H9 (cell line): ENCODE results near the gene RAP1GAP2. TPM values are rescaled to one million over a fixed set of nuclear protein-coding genes. Genes with fewer than 3 reads are reported as not detected.

Experiments
- DNase-seq: peaks from one replicate; pipeline ENCODE4 v3.0.0-alpha.2; 2017
- H2AFZ ChIP-seq: one replicate; pipeline ENCODE4 v1.6.1; 2013; ENCODE audit warnings: mild to moderate bottlenecking, low read length, control low read depth, moderate library complexity
- H2AK5ac ChIP-seq: 2 replicates; pipeline ENCODE4 v1.6.1; 2013; ENCODE audit warnings: low read length, control low read depth, mixed read lengths; ENCODE audit not compliant: insufficient read length
- H2BK120ac ChIP-seq: one replicate; pipeline ENCODE4 v1.6.1; 2013; ENCODE audit warnings: low read depth, mild to moderate bottlenecking, low read length, control low read depth, inconsistent platforms; ENCODE audit not compliant: poor library complexity, severe bottlenecking
- H2BK12ac ChIP-seq: 2 replicates; pipeline ENCODE4 v1.6.1; 2013; ENCODE audit warnings: low read length, control low read depth, mixed read lengths, low read depth; ENCODE audit not compliant: insufficient read length
- H2BK15ac ChIP-seq: 2 replicates; pipeline ENCODE4 v1.6.1; 2013; ENCODE audit warnings: low read depth, low read length, control low read depth
- H2BK20ac ChIP-seq: one replicate; pipeline ENCODE4 v1.6.1; 2013; ENCODE audit warnings: low read depth, mild to moderate bottlenecking, low read length, control low read depth, inconsistent platforms; ENCODE audit not compliant: poor library complexity, severe bottlenecking
- H2BK5ac ChIP-seq: 2 replicates; pipeline ENCODE4 v1.6.1; 2013; ENCODE audit warnings: low read length, control low read depth, mixed read lengths; ENCODE audit not compliant: insufficient read length
- H3K14ac ChIP-seq: 2 replicates; pipeline ENCODE4 v1.6.1; 2013; ENCODE audit warnings: low read length, control low read depth; ENCODE audit not compliant: insufficient read depth
- H3K18ac ChIP-seq: 2 replicates; pipeline ENCODE4 v1.6.1; 2013; ENCODE audit warnings: low read depth, mild to moderate bottlenecking, mixed read lengths, low read length, control low read depth; ENCODE audit not compliant: insufficient read length
- H3K23ac ChIP-seq: 2 replicates; pipeline ENCODE4 v1.6.1; 2013; ENCODE audit warnings: low read length, control low read depth, mixed read lengths, low read depth; ENCODE audit not compliant: insufficient read length
- H3K23me2 ChIP-seq: 2 replicates; pipeline ENCODE4 v1.6.1; 2013; ENCODE audit warnings: low read depth, mild to moderate bottlenecking, mixed read lengths, low read length, control low read depth; ENCODE audit not compliant: insufficient read length, poor library complexity, severe bottlenecking
- H3K27ac ChIP-seq: 2 replicates; pipeline ENCODE4 v1.5.1; 2013; ENCODE audit warnings: low read length, control low read depth, mixed read lengths, low read depth; ENCODE audit not compliant: insufficient read length
- H3K27me3 ChIP-seq: 2 replicates; pipeline ENCODE4 v1.6.1; 2013; ENCODE audit warnings: low read length, control low read depth, inconsistent platforms; ENCODE audit not compliant: insufficient read depth
- H3K4ac ChIP-seq: 2 replicates; pipeline ENCODE4 v1.6.1; 2013; ENCODE audit warnings: low read depth, mild to moderate bottlenecking, control low read depth, inconsistent platforms, low read length, moderate library complexity
- H3K4me1 ChIP-seq: 2 replicates; pipeline ENCODE4 v1.6.1; 2013; ENCODE audit warnings: low read length, control low read depth, inconsistent platforms; ENCODE audit not compliant: insufficient read depth
- H3K4me2 ChIP-seq: 2 replicates; pipeline ENCODE4 v1.6.1; 2013; ENCODE audit warnings: low read length, control low read depth, mixed read lengths; ENCODE audit not compliant: insufficient read length, insufficient read depth
- H3K56ac ChIP-seq: 2 replicates; pipeline ENCODE4 v1.6.1; 2013; ENCODE audit warnings: low read depth, mild to moderate bottlenecking, mixed read lengths, low read length, control low read depth; ENCODE audit not compliant: insufficient read length
- H3K79me1 ChIP-seq: 2 replicates; pipeline ENCODE4 v1.6.1; 2013; ENCODE audit warnings: low read depth, mild to moderate bottlenecking, moderate library complexity, low read length, control low read depth, inconsistent platforms; ENCODE audit not compliant: insufficient read depth, poor library complexity, severe bottlenecking
- H3K79me2 ChIP-seq: 2 replicates; pipeline ENCODE4 v1.6.1; 2013; ENCODE audit warnings: low read length, control low read depth, inconsistent platforms; ENCODE audit not compliant: insufficient read depth
- H3K9ac ChIP-seq: 2 replicates; pipeline ENCODE4 v1.6.1; 2013; ENCODE audit warnings: low read length, control low read depth, mixed read lengths; ENCODE audit not compliant: insufficient read length; ENCODE audit errors: extremely low read depth
- H3K9me3 ChIP-seq: one replicate; pipeline ENCODE4 v1.6.1; 2013; ENCODE audit warnings: low read depth, low read length, inconsistent platforms; ENCODE audit not compliant: control insufficient read depth
- H3T11ph ChIP-seq: one replicate; pipeline ENCODE4 v1.6.1; 2013; ENCODE audit warnings: mild to moderate bottlenecking, low read length, control low read depth, inconsistent platforms
- H4K20me1 ChIP-seq: one replicate; pipeline ENCODE4 v1.6.1; 2013; ENCODE audit not compliant: control insufficient read depth, insufficient read length, insufficient read depth
- H4K5ac ChIP-seq: 2 replicates; pipeline ENCODE4 v1.6.1; 2013; ENCODE audit warnings: low read depth, mild to moderate bottlenecking, mixed read lengths, low read length, control low read depth; ENCODE audit not compliant: insufficient read length
- H4K8ac ChIP-seq: replicated peaks from 2 replicates; pipeline ENCODE4 v1.6.1; 2013; ENCODE audit warnings: low read length, control low read depth, mixed read lengths, low read depth; ENCODE audit not compliant: insufficient read length
- H4K91ac ChIP-seq: 2 replicates; pipeline ENCODE4 v1.6.1; 2013; ENCODE audit warnings: low read depth, mild to moderate bottlenecking, moderate library complexity, mixed read lengths, low read length, control low read depth; ENCODE audit not compliant: insufficient read length
- H3K27ac Mint-ChIP-seq, 3 experiments: 2 replicates in 2 of 3; 3 replicates in 1 of 3; pipeline ENCODE4 v1.8.0; 2020 to 2021; ENCODE audit warnings: mixed read lengths in 3 of 3, mild to moderate bottlenecking in 1 of 3, moderate library complexity in 1 of 3
- H3K27me3 Mint-ChIP-seq: 2 replicates; pipeline ENCODE4 v1.8.0; 2021; ENCODE audit warnings: low read depth, mild to moderate bottlenecking, moderate library complexity, mixed read lengths
- H3K36me3 Mint-ChIP-seq, 3 experiments: 2 replicates in 2 of 3; 3 replicates in 1 of 3; pipeline ENCODE4 v1.8.0; 2020 to 2021; ENCODE audit warnings: low read depth in 3 of 3, mixed read lengths in 3 of 3; ENCODE audit not compliant: insufficient read depth in 1 of 3
- H3K4me1 Mint-ChIP-seq, 2 experiments: 2 replicates each; pipeline ENCODE4 v1.8.0; 2020; ENCODE audit warnings: mixed read lengths in 2 of 2
- H3K4me3 Mint-ChIP-seq, 2 experiments: 2 replicates in 1 of 2; 3 replicates in 1 of 2; pipeline ENCODE4 v1.8.0; 2020 to 2021; ENCODE audit warnings: mild to moderate bottlenecking in 2 of 2, mixed read lengths in 2 of 2, moderate library complexity in 1 of 2
- H3K9me3 Mint-ChIP-seq, 2 experiments: 2 replicates in 1 of 2; 3 replicates in 1 of 2; pipeline ENCODE4 v1.8.0; 2020; ENCODE audit warnings: mild to moderate bottlenecking in 2 of 2, mixed read lengths in 2 of 2, moderate library complexity in 1 of 2
- CTCF ChIP-seq: fragments of 200-600 bp; sonication (generic); conservative IDR thresholded peaks from 3 replicates; pipeline ENCODE4 v1.8.0; 2021; ENCODE audit warnings: antibody characterized with exemption, mild to moderate bottlenecking
- WGBS: extraction: QIAGEN DNeasy Blood & Tissue Kit; methylation state at CpG from one replicate; pipeline ENCODE4 v1.1.7; 2013; ENCODE audit warnings: missing lambda C conversion rate, low lambda C conversion rate, mixed read lengths; ENCODE audit not compliant: insufficient read length; ENCODE audit errors: extremely low coverage; 5-methylcytosine and 5-hydroxymethylcytosine counted together
- total RNA-seq: library from RNA; stranded (reverse); gene quantifications from 2 replicates; pipeline ENCODE4 v1.2.1, GENCODE V29; 2021

The RAP1GAP2 gene
- total RNA-seq, 1 experiment from 2014 or later: 33.8 TPM

DNA sequence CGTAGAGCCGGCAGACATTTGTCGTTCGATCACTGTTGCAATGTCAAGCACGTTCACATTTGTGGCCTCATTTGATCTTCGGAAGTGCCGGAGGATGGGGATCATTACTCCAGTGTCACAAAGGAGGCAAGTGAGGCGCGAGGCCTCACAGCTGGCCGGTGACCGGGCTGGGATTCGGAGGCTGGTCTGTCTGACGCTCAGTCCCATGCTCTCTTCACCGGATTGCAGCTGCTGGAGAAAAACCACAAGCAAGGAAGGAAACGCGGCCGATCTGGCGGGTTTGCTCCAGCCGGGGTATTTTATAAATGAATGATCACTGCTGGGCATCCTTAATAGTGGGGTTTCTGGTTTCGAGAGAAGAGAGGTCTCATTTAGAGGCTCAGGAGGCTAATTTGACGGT is 139.4 kb downstream of the RAP1GAP2 start:
- no peak overlapping the region for H2BK5ac ChIP-seq
- H3K4ac ChIP-seq: no peak overlapping the region
- H3K4me3 Mint-ChIP-seq: no peak overlapping the region

More for the DNA sequence above, 139.4 kb downstream of the RAP1GAP2 start:
- H2BK20ac ChIP-seq: no peak overlapping the region
- H3K79me2 ChIP-seq: no peaks in the 10 kb centered on the region
- no peak overlapping the region for H4K91ac ChIP-seq
- H3K4me2 ChIP-seq: no peak overlapping the region
- no peaks in the 10 kb centered on the region for H3K27me3 ChIP-seq
- H3K27ac ChIP-seq: no peak overlapping the region
- no peak overlapping the region for H2BK12ac ChIP-seq
- H3K9me3 ChIP-seq: no peaks in the 10 kb centered on the region
- H3K9ac ChIP-seq: no peak overlapping the region
- no peak overlapping the region for H3K23ac ChIP-seq
- Mint-ChIP-seq H3K36me3 (peaks cover 0 to 18% (median 0%) of the 10 kb centered on the region in 3 experiments; a peak in 3 of 7 replicates), H3K27me3 (no peaks in the 10 kb centered on the region), H3K9me3 (no peaks in the 10 kb centered on the region), H3K4me1 (peaks cover 28 to 31% of the 10 kb centered on the region in 2 experiments), H3K27ac (no peak overlapping the region)
- H4K20me1 ChIP-seq: peaks cover 3% of the 10 kb centered on the region
- H3T11ph ChIP-seq: no peak overlapping the region
- H2BK15ac ChIP-seq: no peak overlapping the region
- no peak overlapping the region for H2AFZ ChIP-seq
- H2BK120ac ChIP-seq: no peak overlapping the region
- H3K18ac ChIP-seq: no peak overlapping the region
- DNase-seq: no peak
- H3K4me1 ChIP-seq: peaks cover 5% of the 10 kb centered on the region; the same call in 1 of the 2 replicates
- no peak overlapping the region for H2AK5ac ChIP-seq
- no peak overlapping the region for H3K56ac ChIP-seq
- H3K23me2 ChIP-seq: no peaks in the 10 kb centered on the region
- no peak overlapping the region for H3K14ac ChIP-seq
- H4K8ac ChIP-seq: no peak overlapping the region
- no peaks in the 10 kb centered on the region for H3K79me1 ChIP-seq
- no peak for TF ChIP-seq CTCF
- no CpG with 5 or more reads among the region's 21 CpGs for WGBS
- no peak overlapping the region for H4K5ac ChIP-seq
